Adipocyte (in vitro differentiated cells): ENCODE results near the gene IKBIP.
"Not testable (repeated sequence)": the region's sequence is repeated elsewhere in the genome, so short reads cannot be mapped to it uniquely, and the experiment has no call there.

Source experiments
- DNase-seq: peaks from one replicate; pipeline ENCODE4 v3.0.0-alpha.2; 2015; ENCODE audit warnings: low read depth
- H3K27me3 ChIP-seq: replicated peaks from 2 replicates; pipeline ENCODE4 v1.7.0; 2013; ENCODE audit warnings: mild to moderate bottlenecking, low read length, moderate library complexity; ENCODE audit not compliant: control insufficient read depth, insufficient read depth
- H3K36me3 ChIP-seq: 2 replicates; pipeline ENCODE4 v1.7.0; 2013; ENCODE audit warnings: low read length, mild to moderate bottlenecking, moderate library complexity; ENCODE audit not compliant: control insufficient read depth, insufficient read depth, severe bottlenecking
- H3K4me1 ChIP-seq: 2 replicates; pipeline ENCODE4 v1.7.0; 2013; ENCODE audit warnings: mild to moderate bottlenecking, low read length, moderate library complexity; ENCODE audit not compliant: control insufficient read depth, insufficient read depth
- H3K4me3 ChIP-seq: 2 replicates; pipeline ENCODE4 v1.7.0; 2013; ENCODE audit warnings: mild to moderate bottlenecking, low read length, moderate library complexity
- H3K9ac ChIP-seq: 2 replicates; pipeline ENCODE4 v1.7.0; 2013; ENCODE audit warnings: mild to moderate bottlenecking, low read length, moderate library complexity
- H3K9me3 ChIP-seq: 2 replicates; pipeline ENCODE4 v1.7.0; 2013; ENCODE audit warnings: mild to moderate bottlenecking, low read length, moderate library complexity; ENCODE audit not compliant: control insufficient read depth

The IKBIP gene

GRCh38 chr12:98591209-98591608 lies 53.4 kb downstream of the IKBIP start:
- Histone ChIP-seq H3K9me3 (no peaks in the 10 kb centered on the region), H3K9ac (no peak overlapping the region), H3K4me3 (no peak overlapping the region), H3K4me1 (peaks cover 4% of the 10 kb centered on the region), H3K27me3 (no peaks in the 10 kb centered on the region), H3K36me3 (peaks cover 9% of the 10 kb centered on the region)
- peak; percentile 53 for DNase-seq

- Histone ChIP-seq H3K36me3 (no peaks in the 10 kb centered on the region), H3K4me3 (no peak overlapping the region), H3K9ac (no peak overlapping the region), H3K27me3 (no peaks in the 10 kb centered on the region), H3K9me3 (no peaks in the 10 kb centered on the region), H3K4me1 (no peaks in the 10 kb centered on the region)
- no peak for DNase-seq
These were observed 57.5 kb downstream of the IKBIP start for GRCh38 chr12:98587084-98587483.

GRCh38 chr12:98582093-98582492 lies 62.5 kb downstream of the IKBIP start:
- H3K9me3 ChIP-seq: no peaks in the 10 kb centered on the region
- peak; percentile 18 for DNase-seq
- no peak overlapping the region for H3K4me3 ChIP-seq
- H3K36me3 ChIP-seq: no peaks in the 10 kb centered on the region
- no peak overlapping the region for H3K9ac ChIP-seq
- H3K4me1 ChIP-seq: no peaks in the 10 kb centered on the region
- no peaks in the 10 kb centered on the region for H3K27me3 ChIP-seq

GRCh38 chr12:98581101-98581500 lies 63.5 kb downstream of the IKBIP start:
- no peaks in the 10 kb centered on the region for H3K9me3 ChIP-seq
- no peak for DNase-seq
- H3K36me3 ChIP-seq: no peaks in the 10 kb centered on the region
- no peaks in the 10 kb centered on the region for H3K4me1 ChIP-seq
- no peak overlapping the region for H3K4me3 ChIP-seq
- H3K27me3 ChIP-seq: no peaks in the 10 kb centered on the region
- H3K9ac ChIP-seq: no peak overlapping the region

GRCh38 chr12:98580695-98581094 lies 63.9 kb downstream of the IKBIP start:
- no peak for DNase-seq
- H3K36me3 ChIP-seq: no peaks in the 10 kb centered on the region
- no peaks in the 10 kb centered on the region for H3K4me1 ChIP-seq
- H3K4me3 ChIP-seq: no peak overlapping the region
- H3K9ac ChIP-seq: no peak overlapping the region
- no peaks in the 10 kb centered on the region for H3K9me3 ChIP-seq
- H3K27me3 ChIP-seq: no peaks in the 10 kb centered on the region

- no peaks in the 10 kb centered on the region for H3K27me3 ChIP-seq
- no peaks in the 10 kb centered on the region for H3K9me3 ChIP-seq
- H3K4me1 ChIP-seq: no peaks in the 10 kb centered on the region
- no peak for DNase-seq
- H3K36me3 ChIP-seq: no peaks in the 10 kb centered on the region
- H3K4me3 ChIP-seq: no peak overlapping the region
- no peak overlapping the region for H3K9ac ChIP-seq
These were observed 64.8 kb downstream of the IKBIP start for GRCh38 chr12:98579835-98580234.

GRCh38 chr12:98579347-98579746 lies 65.2 kb downstream of the IKBIP start:
- H3K27me3 ChIP-seq: no peaks in the 10 kb centered on the region
- H3K4me1 ChIP-seq: no peaks in the 10 kb centered on the region
- no peaks in the 10 kb centered on the region for H3K36me3 ChIP-seq
- H3K9me3 ChIP-seq: no peaks in the 10 kb centered on the region
- no peak overlapping the region for H3K4me3 ChIP-seq
- no peak for DNase-seq
- H3K9ac ChIP-seq: no peak overlapping the region

- no peaks in the 10 kb centered on the region for H3K9me3 ChIP-seq
- H3K36me3 ChIP-seq: no peaks in the 10 kb centered on the region
- H3K27me3 ChIP-seq: no peaks in the 10 kb centered on the region
- H3K4me1 ChIP-seq: no peaks in the 10 kb centered on the region
- no peak overlapping the region for H3K9ac ChIP-seq
- H3K4me3 ChIP-seq: no peak overlapping the region
- no peak for DNase-seq
These were observed 65.8 kb downstream of the IKBIP start for GRCh38 chr12:98578821-98579220.

GRCh38 chr12:98578392-98578791 lies 66.2 kb downstream of the IKBIP start:
- no peaks in the 10 kb centered on the region for H3K27me3 ChIP-seq
- DNase-seq: no peak
- H3K4me3 ChIP-seq: no peak overlapping the region
- no peaks in the 10 kb centered on the region for H3K36me3 ChIP-seq
- H3K9ac ChIP-seq: no peak overlapping the region
- H3K4me1 ChIP-seq: no peaks in the 10 kb centered on the region
- no peaks in the 10 kb centered on the region for H3K9me3 ChIP-seq

- H3K27me3 ChIP-seq, H3K4me3 ChIP-seq, H3K9me3 ChIP-seq, H3K9ac ChIP-seq, H3K4me1 ChIP-seq, DNase-seq, H3K36me3 ChIP-seq: not testable (repeated sequence)
These were observed 67.8 kb downstream of the IKBIP start for GRCh38 chr12:98576795-98577194.

- no peak overlapping the region for H3K9ac ChIP-seq
- no peaks in the 10 kb centered on the region for H3K27me3 ChIP-seq
- DNase-seq: no peak
- no peaks in the 10 kb centered on the region for H3K9me3 ChIP-seq
- H3K4me3 ChIP-seq: no peak overlapping the region
- H3K4me1 ChIP-seq: no peaks in the 10 kb centered on the region
- no peaks in the 10 kb centered on the region for H3K36me3 ChIP-seq
These were observed 69.6 kb downstream of the IKBIP start for GRCh38 chr12:98575013-98575412.
